HK-2 (cell line): Measurements from ENCODE around the gene ATAD3C.
A peak's percentile ranks its signal among the peaks of the same experiment; 100 is the strongest.
"Not testable (repeated sequence)": the region's sequence is repeated elsewhere in the genome, so short reads cannot be mapped to it uniquely, and the experiment has no call there.

ENCODE experiments used
- DNase-seq: peaks from one replicate; pipeline ENCODE4 v3.0.0-alpha.2; 2018; ENCODE audit not compliant: unreplicated experiment

Gene ATAD3C, protein sequence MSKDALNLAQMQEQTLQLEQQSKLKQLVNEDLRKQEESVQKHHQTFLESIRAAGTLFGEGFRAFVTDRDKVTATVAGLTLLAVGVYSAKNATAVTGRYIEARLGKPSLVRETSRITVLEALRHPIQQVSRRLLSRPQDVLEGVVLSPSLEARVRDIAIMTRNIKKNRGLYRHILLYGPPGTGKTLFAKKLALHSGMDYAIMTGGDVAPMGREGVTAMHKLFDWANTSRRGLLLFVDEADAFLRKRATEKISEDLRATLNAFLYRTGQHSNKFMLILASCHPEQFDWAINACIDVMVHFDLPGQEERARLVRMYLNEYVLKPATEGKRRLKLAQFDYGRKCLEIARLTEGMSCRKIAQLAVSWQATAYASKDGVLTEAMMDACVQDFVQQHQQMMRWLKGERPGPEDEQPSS

DNA sequence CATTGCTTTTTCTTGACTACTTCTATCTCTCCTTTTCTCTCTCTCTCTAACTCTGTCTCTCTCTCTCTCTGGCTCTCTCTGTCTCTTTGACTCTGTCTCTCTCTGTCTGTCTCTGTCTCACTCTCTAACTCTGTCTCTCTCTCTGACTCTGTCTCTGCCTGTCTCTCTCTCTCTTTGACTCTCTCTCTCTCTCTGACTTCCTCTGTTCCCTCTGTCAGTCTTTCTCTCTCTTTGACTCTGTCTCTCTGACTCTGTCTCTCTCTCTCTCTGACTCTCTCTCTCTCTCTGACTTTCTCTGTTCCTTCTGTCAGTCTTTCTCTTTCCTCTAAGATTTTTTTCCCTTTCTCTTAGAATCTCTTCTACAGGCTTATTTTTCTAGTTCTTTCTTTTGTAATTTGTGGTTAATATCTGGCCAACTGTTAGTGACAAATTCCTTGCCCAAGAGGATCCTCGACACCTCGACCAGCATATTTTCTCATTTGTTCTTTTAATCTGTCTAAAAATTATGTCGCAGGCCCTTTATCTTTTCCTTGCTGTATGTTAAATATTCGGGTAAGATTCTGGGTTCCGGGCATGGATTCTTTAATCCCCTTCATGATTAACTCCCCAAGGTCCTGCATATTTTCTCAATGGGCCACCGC, at the start of gene ATAD3C:
ATAD3C (plus strand) TSS at position 591 of the 641 bp plus-strand sequence. CDS start 995 bp downstream, outside the sequence.
- no peak for DNase-seq

DNA sequence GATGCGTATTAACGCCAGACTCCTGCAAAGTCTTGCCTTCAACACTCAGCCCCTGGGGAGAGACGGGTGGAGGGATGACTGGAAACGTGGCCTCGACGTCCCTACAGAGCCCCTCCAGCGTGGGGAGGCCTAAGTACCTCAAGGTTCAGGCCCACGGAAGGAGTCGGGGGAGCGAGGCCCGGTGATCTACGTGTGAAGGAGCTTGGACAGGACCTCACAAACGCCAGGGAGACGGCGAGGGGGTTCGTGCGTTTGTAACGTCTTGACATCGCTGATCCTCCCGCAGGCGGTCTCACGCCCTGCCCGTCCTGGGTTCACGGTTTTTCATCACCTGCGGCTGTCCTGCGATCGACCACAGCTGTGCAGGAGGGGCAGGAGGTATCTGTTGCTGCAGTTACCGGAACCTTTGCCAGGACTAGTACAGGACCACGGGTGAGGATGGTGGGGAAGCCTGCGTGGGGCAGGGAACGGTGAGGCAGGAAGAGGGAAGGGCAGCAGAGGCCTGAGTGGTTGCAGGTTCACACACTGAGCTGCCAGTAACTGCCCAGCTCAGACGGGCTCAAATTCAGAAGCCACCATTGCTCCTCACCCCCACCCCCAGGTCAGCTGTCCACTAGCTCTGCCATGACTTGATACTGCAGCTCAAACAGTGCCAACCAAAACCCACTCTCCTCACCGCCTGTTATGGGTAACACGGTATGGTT, 49.5 kb upstream of the ATAD3C start:
- peak; percentile 44 for DNase-seq

DNA sequence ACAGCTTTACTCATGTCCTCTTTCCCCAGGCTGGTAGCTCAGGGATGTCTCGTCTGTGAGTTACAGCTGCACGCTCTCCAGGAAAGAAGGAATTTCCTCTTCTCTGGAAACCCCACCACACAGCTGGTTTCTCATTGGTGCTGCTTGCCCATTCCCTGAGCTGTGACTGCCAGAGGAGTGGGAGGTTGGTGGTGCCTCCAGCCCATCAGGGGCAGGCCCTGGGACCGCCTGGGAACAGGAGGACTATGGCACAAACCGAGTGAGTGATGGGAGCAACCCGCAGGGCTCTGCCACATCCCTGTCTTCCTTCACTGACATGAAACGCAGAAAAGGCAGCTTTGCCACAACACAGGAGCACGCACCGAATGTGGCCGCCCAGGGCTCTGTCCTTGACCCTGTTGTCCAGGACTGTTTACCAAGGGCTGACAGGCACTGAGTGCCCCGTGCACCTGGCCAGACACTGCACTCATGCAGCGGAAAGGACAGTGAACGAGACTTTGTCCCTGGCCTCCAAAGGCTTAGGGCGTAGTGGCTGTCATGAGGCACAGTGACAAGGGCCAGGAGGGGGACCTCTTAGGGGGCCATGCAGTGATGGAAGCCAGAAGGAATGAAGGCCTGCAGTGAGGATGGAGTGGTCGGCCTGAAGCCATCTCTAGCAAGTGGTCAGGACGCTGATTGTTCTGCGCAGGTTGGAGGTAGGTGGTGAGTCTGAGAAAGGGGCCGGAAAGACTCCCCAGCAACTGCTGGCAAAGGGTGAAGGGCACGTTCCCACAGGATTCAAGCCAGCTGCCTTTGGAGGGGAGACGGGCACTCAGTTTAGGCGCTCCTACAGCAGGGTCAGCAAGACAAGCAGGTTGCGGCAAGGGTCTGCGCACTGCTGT, 48.7 kb upstream of the ATAD3C start:
- no peak for DNase-seq

DNA sequence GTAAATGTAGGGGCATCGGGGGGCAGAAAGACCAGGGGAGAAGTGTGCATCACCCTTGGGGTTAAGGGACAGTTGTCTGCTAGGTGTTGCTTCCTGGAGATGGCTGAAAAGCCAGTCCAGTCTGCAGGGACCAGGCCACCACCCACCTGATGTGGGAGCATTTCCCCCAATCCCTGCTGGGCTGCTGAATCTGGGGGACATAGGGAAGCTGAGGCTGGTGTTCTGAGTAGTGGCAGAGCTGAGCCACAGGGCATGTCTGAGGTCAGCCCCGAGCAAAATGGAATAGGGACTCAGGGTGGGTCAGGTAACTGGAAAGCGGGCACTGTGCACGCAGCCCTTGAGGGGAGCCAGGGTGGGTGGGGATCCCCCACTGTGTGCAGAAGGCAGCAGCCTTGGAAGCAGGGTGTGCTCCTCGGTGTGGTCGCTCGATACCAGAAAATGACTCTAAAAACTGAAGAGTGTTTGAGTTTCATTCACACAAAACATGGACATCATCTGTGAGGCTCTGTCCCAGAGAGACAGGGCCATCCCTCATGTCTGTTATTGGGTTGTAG, 48.0 kb upstream of the ATAD3C start:
- DNase-seq: no peak

DNA sequence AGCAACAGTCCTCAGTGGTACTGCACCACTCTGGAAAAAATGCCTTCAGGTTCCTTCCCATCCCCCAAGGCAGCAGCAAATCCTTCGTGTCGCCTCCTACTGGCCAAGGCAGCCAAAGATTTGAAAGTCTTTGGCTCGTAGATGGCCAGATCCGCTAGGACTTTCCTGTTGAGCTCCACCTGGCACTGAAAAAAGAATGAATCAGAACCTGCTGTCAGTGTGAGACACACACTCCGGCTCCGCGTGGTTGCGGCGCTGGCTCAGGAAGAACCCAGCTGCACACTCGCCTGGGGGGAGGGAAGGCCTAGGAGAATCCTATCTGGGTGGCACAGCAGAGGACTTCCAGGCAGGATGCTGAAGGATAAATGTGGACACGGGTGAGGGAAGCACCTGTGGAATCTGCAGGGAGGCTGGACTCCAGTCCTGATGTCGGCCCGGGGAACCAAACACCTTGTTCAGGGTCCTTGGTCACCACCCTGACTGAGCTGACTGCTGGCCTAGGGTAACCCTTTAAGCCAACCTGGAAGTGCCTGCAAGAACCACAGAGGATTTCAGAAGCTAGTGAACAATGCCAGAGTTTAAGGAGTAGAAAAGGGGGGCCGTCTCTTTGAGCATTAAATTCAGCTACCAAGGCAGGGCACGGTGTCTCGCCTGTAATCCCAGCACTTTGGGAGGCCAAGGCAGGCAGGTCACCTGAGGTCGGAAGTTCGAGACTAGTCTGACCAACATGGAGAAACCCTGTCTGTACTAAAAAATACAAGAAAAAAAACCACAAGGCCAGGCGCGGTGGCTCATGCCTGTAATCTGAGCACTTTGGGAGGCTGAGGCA, 47.2 kb upstream of the ATAD3C start:
- peak; percentile 46 for DNase-seq

DNA sequence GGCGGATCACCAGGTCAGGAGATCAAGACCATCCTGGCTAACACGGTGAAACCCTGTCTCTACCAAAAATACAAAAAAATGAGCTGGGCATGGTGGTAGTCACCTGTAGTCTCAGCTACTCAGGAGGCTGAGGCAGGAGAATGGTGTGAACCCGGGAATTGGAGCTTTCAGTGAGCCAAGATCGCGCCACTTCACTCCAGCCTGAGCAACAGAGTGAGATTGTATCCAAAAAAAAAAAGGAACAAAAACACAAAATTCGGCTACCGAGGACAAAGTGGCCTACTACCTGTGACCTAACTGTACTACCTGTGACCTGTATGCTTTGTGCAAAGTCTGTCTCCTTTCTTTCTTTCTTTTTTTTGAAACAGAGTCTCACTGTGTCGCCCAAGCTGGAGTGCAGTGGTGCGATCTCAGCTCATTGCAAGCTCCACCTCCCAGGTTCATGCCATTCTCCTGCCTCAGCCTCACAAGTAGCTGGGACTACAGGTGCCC, 46.5 kb upstream of the ATAD3C start:
- DNase-seq: not testable (repeated sequence)

DNA sequence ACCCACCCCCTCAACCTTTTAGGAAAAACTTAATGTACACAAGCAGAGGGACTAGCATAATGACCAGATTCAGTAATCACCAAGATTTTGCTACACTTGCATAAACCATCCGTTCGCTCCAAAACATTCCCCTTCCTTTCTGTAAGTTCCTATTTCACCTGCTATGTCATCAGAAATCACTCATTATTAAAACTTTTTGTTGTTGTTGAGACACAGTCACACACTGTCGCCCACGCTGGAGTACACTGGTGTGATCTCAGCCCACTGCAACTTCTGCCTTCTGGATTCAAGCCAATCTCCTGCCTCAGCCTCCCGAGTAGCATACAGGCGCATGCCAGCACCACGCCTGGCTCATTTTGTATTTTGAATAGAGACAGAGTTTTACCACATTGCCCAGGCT, 45.8 kb upstream of the ATAD3C start:
- DNase-seq: no peak

DNA sequence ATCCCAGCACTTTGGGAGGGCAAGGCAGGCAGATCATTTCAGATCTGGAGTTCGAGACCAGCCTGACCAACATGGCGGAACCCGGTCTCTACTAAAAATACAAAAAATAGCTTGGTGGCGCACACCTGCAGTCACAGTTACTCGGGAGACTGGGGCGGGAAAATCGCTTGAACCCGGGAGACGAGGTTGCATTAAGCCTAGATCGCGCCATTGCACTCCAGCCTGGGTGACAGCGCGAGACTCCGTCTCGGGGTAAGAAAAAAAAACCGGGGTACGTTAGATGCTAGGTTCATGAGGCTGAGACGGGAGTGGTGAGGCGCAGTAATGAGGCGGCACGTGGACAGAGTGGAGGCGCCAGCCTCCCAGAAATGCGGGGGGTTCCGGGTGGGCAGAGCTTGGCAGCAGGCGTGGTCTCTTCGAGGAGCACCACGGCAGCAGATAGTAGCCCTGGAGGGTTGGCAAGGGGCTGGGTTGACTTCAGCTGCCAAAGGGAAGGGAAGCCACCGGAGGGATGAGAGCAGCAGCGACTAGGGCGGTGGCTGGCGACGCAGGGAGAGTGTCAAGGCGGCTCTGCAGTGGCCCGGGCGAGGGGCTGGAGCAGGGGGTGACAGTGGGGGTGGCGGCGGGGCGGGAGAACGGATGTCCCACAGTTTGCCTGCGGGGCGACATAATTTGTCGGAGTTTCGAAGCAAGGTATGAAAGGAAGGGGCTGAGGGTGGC, 43.2 kb upstream of the ATAD3C start:
- no peak for DNase-seq

DNA sequence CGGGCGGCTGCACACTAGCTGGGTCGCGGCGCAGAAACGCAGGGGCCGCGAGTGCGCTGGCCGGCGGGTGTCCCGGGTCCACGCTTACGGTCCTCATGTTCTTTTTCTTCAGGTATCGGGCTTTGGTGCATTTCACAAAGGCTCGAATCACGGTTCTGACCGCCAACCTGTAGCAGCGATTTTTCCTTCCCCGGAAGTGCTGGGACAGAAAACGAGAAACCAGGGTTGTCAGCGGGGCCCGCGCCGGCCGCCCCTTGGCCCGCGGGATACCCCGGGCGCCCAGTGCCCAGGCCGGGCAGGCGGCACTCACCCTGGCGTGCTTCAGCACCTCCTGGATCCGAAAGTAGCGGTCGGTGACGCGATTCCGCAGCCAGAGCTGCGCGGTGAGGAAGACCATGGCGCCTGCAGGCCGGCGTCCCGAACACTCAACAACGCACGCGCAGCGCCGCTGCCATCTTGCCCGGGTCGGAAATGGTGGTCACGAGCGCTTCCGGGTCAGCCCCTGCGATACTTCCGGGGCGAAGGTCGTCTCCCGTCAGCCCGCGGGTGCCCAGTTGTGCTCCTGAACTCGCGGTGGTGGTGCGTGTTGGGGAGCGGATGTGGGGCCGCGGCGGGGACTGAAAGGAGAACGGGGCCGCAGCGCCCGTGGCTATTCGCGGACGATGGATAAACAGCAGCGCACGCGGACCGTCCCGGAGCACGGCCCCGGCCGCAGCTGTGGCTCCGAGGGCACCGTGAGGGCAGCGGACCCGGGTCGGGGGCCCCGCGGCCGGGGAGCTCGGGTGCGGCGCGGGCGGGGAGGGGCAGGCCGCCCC, 42.5 kb upstream of the ATAD3C start, which contains the start of gene MRPL20:
MRPL20 (minus strand) TSS at position 473 of the 815 bp plus-strand sequence; CDS start at position 397, 76 bp downstream.
- peak; percentile 91 for DNase-seq

DNA sequence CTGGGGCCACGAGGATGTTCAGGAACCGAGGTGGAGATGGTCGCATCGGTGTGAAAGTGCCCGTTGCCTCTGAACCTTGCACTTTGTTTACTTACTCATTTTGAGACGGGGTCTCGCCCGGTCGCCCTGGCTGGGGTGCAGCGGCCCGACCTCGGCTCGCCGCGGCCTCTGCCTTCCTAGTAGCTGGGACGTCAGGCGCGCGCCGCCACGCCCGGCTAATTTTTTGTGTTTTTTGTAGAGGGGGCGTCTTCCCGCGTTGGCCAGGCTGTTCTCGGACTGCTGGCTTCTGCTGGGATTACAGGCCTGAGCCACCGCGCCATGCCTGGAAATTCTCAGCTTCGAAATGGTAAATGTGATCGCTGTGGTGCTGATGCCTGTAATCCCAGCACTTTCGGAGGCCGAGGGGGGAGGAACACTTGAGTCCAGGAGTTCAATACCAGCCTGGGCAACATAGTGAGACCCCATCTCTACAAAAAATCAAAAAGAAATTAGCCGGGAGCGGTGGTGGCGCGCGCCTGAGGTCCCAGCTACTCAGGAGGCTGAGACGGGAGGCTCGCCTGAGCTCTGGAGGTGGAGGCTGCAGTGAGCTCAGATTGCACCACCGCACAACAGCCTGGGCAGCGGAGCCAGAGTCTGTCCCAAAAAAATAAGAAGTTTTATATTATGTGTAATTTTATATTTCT, 41.7 kb upstream of the ATAD3C start:
- DNase-seq: peak; percentile 63

DNA sequence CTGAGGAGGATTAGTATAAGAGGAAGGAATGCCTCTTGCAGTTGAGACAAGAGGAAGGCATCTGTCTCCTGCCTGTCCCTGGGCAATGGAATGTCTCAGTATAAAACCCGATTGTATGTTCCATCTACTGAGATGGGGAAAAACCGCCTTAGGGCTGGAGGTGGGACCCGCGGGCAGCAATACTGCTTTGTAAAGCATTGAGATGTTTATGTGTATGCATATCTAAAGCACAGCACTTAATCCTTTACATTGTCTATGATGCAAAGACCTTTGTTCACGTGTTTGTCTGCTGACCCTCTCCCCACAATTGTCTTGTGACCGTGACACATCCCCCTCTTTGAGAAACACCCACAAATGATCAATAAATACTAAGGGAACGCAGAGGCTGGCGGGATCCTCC, 39.3 kb upstream of the ATAD3C start:
- DNase-seq: not testable (repeated sequence)

DNA sequence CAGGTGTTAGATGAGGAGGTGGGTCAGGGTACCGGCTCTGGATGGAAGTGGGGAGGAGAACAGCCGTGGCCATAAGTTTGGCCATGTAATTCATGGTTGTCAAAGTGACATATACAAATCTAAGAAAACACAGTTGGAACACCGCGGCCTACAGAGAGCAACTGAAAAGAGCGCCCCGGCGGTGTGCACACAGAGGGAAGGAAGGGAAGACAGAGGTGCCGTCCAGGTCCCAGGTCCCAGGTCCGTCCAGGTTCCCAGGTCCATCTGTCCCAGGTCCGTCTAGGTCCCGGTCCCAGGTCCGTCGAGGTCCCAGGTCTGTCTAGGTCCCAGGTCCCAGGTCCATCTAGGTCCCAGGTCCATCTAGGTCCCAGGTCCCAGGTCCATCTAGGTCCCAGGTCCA, 37.9 kb upstream of the ATAD3C start:
- DNase-seq: no peak

DNA sequence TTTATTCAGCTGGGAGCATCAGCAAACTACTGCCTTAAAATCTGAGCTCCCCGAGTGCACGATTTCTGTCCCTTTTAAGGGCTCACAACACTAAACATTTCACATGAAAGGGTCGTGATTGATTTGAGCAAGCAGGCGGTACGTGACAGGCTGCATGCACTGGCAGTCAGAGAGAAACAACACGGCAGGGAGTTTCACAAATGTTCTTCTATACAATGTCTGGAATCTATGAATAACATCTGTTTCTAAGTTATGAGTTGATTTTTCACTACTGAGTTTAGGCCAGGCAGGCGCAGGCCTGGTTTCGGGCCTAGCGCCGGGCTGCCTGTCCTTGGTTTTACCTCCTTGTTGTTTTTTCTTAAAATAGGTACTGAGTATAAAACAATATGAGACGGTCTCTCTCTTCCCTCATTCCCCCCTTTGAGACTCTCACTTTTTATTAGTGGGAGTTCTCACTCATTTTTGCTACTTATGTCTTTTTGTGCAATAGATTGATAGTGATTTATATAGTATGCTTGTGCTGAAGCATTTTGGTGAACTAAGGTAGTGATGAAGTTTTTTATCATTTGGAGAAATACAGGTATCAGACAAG, 37.1 kb upstream of the ATAD3C start:
- not testable (repeated sequence) for DNase-seq

DNA sequence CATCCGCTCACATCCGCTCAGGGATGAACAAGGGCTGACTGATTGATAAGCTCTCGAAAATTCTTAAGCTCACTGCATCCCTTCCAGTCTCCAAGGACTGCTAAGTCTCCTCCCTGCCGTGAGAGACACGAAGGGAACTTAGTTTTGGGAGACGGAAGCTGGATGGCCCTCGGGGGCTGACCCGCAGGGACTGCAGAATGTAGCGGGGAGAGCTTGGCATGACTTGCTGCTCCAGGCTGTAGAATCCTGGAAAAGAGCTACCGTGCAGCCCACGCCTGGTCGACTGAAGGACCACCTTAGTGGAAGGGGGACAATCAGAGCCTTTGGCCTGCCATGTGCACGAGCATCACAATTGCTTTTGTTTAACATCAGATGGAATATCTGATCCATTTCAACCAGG, 33.7 kb upstream of the ATAD3C start:
- DNase-seq: no peak

DNA sequence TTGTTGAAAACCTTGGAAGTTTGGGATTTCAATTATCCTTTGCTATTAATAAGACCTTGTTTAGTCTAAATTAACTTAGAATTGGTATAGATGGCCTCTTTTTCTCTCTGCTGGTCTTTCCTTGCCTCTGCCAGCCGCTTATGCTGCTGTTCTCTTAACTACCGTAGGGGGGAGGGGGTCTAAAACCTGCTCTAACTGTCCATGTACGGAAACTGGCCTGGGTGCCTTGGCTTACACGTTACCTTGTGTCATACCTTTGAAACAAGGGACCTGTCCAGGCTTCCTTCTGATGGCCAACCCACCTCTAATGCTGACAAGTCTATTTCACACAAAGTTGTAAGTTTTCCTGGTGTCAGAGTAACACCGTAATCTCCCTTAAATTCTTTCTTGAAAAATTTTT, 32.1 kb upstream of the ATAD3C start:
- DNase-seq: not testable (repeated sequence)

DNA sequence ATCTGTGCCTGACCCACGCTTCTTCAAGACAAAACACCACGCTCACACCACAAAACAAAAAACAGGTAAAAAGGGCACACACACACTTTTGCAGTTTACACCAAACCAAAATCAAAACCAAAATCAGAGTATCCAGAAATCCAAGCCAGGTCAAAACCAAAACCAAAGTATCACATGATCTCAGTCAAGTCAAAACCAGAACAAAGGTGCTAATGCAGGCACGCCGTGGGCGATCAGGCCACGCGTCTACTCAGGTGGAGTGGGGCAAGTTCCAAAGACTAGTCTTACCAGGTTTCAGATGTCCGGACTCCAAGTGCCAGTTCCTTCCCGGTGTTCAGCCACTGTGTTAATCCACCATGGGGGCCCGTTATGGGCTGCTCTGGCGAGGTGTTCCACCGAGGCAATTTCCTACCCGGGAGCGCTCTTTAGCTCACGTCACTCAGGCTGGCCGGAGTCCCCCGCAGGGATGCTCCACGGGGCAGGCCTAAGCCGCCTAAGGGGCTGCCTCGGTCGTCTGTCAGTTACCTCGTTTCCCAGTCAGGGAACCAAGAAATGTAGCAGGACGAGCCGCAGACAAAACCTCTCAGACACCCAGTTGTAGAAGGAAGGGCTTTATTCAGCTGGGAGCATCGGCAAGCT, 31.5 kb upstream of the ATAD3C start:
- DNase-seq: not testable (repeated sequence)
